Measurements from ENCODE around the gene TBC1D4.

GRCh38 chr13:75347925-75348324 lies 134.0 kb downstream of the TBC1D4 start:
- TF ChIP-seq CTCF (IDR thresholded peaks at IDR 0.05) (no peak), POLR2A (IDR thresholded peaks at IDR 0.05) (no peak)
